Neural cell (in vitro differentiated cells): ENCODE data around the gene TCN1.

Experiments
- POLR2AphosphoS5 ChIP-seq: IDR thresholded peaks from 2 replicates; pipeline ENCODE4 v1.6.1; 2012
- RAD21 ChIP-seq: fragments of 450-650 bp; conservative IDR thresholded peaks from 2 replicates; pipeline ENCODE4 v1.6.1; 2014; ENCODE audit warnings: antibody characterized with exemption, mild to moderate bottlenecking, moderate library complexity
- SMC3 ChIP-seq: fragments of 450-650 bp; conservative IDR thresholded peaks from 2 replicates; pipeline ENCODE4 v1.6.1; 2014; ENCODE audit warnings: antibody characterized with exemption, mild to moderate bottlenecking, moderate library complexity; ENCODE audit not compliant: poor library complexity
- TAF1 ChIP-seq: IDR thresholded peaks from 2 replicates; pipeline ENCODE4 v1.6.1; 2012; ENCODE audit warnings: low read depth
- TF ChIP-seq, protein P1 (sequence below): fragments of 450-650 bp; IDR thresholded peaks from 2 replicates; pipeline ENCODE4 v1.5.1; 2014; ENCODE audit warnings: antibody characterized with exemption, mild to moderate bottlenecking, moderate library complexity; ENCODE audit not compliant: poor library complexity, severe bottlenecking

DNA sequence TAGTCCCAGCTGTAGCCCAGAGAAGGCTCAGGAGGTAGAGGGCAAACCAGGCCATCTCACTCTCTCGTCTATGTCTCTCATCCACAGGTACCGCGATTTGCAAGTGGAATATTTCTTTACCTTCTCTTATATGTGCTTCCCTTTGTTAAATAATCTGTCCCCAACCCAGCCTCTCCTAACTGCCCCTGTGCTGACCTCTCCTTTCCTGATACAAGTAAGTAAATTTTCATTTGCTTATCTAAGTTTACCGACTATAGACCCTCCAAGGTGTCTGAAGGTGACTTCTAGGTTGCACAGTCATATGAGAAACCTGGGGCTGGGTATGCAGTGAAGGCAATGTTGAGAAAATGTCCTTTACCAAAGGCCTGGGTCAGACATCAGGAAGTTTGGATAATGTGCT is 20.9 kb downstream of the TCN1 start, which contains the start of gene CBLIF:
- TF ChIP-seq, protein P1, sequence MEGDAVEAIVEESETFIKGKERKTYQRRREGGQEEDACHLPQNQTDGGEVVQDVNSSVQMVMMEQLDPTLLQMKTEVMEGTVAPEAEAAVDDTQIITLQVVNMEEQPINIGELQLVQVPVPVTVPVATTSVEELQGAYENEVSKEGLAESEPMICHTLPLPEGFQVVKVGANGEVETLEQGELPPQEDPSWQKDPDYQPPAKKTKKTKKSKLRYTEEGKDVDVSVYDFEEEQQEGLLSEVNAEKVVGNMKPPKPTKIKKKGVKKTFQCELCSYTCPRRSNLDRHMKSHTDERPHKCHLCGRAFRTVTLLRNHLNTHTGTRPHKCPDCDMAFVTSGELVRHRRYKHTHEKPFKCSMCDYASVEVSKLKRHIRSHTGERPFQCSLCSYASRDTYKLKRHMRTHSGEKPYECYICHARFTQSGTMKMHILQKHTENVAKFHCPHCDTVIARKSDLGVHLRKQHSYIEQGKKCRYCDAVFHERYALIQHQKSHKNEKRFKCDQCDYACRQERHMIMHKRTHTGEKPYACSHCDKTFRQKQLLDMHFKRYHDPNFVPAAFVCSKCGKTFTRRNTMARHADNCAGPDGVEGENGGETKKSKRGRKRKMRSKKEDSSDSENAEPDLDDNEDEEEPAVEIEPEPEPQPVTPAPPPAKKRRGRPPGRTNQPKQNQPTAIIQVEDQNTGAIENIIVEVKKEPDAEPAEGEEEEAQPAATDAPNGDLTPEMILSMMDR: no peak
- TF ChIP-seq RAD21: no peak
- TF ChIP-seq TAF1: no peak
- no peak for TF ChIP-seq SMC3
- TF ChIP-seq POLR2AphosphoS5: no peak
